ENCODE data around the gene PLOD1.
A peak's percentile ranks its signal among the peaks of the same experiment; 100 is the strongest.

The PLOD1 gene

DNA sequence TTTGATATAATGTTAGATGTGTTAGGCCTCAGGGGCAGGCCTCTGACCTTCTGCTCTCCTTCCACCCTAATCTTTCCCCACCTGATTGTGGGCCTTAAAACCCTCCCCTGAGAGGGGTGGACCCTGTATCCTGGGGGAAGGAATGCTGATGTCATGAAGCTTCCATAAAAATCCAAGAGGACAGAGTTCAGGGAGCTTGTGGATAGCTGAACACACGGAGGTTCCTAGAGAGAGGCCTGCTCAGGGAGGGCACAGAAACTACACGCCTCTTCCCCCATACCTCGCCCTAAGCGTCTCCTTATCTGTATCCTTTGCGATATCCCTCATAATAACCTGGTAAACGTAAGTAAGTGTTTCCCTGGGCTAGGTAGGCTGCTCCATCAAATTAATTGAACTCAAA lies 50.1 kb downstream of the PLOD1 start:
- no peak for DNase-seq (ENCODE audit: low read depth)
- H3K4me3 ChIP-seq (ENCODE audit: low read depth, low read length): no peak overlapping the region

DNA sequence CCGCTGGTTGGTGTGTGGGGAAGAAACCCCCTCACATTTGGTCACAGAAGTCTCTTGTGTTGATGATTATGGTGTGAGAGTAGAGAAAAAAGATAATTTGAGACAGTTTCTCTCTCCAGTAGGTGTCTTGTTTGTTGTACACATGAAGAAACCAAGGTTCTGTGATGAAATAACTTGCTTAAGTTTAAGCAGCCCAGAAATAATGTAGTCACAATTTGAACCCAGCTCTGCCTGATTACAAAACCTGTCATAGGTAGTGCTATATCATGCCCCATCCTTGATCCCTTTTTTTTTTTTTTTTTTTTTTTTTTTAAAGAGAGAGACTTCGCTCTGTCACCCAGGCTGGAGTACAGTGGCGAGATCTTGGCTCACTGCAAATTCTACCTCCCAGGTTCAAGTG lies 50.7 kb downstream of the PLOD1 start:
- H3K4me3 ChIP-seq (ENCODE audit: low read depth, low read length): no peak overlapping the region
- DNase-seq (ENCODE audit: low read depth): peak; percentile 19
- TF ChIP-seq, protein P1, sequence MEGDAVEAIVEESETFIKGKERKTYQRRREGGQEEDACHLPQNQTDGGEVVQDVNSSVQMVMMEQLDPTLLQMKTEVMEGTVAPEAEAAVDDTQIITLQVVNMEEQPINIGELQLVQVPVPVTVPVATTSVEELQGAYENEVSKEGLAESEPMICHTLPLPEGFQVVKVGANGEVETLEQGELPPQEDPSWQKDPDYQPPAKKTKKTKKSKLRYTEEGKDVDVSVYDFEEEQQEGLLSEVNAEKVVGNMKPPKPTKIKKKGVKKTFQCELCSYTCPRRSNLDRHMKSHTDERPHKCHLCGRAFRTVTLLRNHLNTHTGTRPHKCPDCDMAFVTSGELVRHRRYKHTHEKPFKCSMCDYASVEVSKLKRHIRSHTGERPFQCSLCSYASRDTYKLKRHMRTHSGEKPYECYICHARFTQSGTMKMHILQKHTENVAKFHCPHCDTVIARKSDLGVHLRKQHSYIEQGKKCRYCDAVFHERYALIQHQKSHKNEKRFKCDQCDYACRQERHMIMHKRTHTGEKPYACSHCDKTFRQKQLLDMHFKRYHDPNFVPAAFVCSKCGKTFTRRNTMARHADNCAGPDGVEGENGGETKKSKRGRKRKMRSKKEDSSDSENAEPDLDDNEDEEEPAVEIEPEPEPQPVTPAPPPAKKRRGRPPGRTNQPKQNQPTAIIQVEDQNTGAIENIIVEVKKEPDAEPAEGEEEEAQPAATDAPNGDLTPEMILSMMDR (conservative IDR thresholded peaks at IDR 0.05; ENCODE audit: low read depth, low read length): no peak

More for the DNA sequence above, 50.1 kb downstream of the PLOD1 start:
- TF ChIP-seq, protein P1 (conservative IDR thresholded peaks at IDR 0.05; ENCODE audit: low read depth, low read length): no peak

DNA sequence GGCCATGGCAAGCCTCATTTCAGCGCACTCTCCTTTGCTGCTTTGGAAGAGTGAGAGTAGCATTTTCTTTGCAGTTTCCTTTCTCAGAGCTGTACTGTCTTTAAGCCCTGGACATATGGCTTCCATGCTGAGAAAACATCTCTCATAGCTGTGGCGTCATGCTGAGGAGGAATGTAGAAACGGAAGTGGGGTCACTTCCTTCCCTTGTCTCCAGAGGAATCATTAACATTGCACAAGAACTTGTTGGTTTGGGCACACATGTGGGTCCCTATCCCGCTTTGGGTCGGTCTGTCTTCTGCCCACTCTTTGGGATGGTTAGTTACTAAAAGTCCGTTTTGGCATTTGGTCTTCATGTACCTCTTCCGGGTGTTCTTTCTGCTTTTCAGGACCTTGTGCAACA lies 51.3 kb downstream of the PLOD1 start:
- TF ChIP-seq, protein P1 (conservative IDR thresholded peaks at IDR 0.05; ENCODE audit: low read depth, low read length): no peak
- DNase-seq (ENCODE audit: low read depth): peak; percentile 96
- no peak overlapping the region for H3K4me3 ChIP-seq (ENCODE audit: low read depth, low read length)

DNA sequence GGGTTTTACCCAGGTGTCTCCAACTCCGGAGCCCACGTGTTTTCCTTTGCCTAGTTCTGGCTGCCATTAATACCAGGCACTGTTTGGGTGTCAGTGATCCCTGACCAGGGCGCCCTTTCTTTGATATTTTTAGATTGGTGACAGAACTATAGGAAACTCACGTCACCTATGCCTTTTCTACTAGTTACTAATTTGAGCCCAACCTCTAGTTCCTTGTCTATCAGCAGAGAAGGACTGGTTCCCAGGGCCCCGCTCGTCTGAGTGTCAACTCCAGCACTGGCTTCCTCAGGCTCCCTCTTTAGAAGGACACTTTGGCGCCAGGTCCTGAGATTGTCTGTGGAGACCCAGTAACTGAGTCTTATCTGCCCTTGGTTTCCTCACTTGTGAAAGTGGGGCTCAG lies 55.2 kb downstream of the PLOD1 start:
- TF ChIP-seq, protein P1 (conservative IDR thresholded peaks at IDR 0.05; ENCODE audit: low read depth, low read length): no peak
- DNase-seq (ENCODE audit: low read depth): no peak
- H3K4me3 ChIP-seq (ENCODE audit: low read depth, low read length): no peak overlapping the region

DNA sequence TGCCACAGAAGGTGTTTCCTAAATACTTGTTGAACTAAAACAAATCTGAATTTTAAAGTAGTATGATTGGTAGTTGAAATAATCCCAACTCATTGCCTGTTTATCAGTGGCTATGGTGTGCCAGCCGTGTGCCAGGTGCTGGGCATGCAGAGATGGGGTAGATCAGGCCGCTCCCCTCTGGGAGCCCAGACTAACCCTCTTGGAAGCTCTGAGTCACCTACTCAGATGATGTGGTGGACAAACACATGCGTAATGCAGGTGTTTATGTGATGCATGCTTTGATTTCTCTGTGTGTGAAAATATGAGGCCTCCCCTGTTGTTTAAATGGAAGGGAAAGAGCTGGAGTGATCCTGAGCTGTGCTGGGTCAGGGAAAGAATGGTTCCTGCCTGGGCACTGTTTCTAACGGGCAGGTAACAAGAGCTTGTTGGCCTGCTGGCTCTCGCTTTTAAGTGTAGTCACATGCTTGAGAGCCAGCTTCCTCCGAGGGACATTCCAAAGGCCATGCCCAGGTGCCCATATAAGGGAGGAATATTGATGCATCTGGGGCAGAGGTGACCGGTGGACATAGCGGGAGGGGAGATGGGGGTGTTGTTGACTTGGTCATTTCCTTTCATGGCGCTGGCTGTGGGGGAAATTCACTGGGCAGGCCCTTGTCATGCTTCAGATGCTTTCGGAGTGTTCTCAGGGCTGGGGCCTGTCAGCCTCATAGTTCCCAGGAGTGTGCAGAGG lies 56.0 kb downstream of the PLOD1 start:
- TF ChIP-seq, protein P1 (conservative IDR thresholded peaks at IDR 0.05; ENCODE audit: low read depth, low read length): no peak
- no peak overlapping the region for H3K4me3 ChIP-seq (ENCODE audit: low read depth, low read length)
- peak; percentile 10 for DNase-seq (ENCODE audit: low read depth)

DNA sequence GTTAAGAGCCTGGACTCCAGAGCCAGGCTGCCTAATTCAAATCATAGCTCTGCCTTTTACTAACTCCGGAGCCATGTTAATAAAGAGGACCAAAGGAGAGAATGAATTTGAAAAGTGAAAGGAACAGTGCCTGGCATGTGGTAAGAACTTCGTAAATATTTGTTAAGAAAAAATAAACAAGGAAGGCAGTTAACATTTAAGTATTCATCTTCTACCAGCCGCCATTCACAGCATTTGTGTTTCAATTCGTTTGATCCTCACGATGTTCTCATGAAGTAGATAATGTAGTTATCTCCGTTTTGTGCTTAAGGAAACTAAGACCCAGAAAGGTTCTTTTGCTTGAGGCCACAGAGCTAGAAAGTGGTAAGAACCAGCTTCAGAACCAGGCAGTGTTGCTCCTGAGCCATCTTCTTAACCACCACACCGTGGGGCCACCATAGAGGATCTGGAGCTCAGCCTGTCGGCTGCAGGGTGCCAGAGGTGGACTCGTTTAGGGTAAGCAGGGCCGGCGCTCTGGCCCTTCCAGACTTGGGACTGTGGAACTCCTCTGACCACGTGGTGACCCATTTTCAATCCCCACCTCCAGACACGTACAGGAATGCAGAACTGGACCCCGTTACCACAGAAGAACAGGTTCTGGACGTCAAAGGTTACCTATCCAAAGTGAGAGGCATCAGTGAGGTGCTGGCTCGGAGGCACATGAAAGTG lies 57.6 kb downstream of the PLOD1 start:
- TF ChIP-seq, protein P1 (conservative IDR thresholded peaks at IDR 0.05; ENCODE audit: low read depth, low read length): no peak
- no peak for DNase-seq (ENCODE audit: low read depth)
- no peak overlapping the region for H3K4me3 ChIP-seq (ENCODE audit: low read depth, low read length)

All from choroid plexus epithelial cell (primary cell).